HG03066 (cell line): ENCODE results near the gene RGS7BP.
"Not testable (repeated sequence)": the region's sequence is repeated elsewhere in the genome, so short reads cannot be mapped to it uniquely, and the experiment has no call there.

ENCODE experiments used
- ATAC-seq: cut with Tn5 transposase; IDR thresholded peaks from one replicate; pipeline ENCODE4 v1.9.1; 2021; ENCODE audit warnings: low read depth; ENCODE audit not compliant: unreplicated experiment

The RGS7BP gene

GRCh38 chr5:64557911-64558310, 52.1 kb downstream of the RGS7BP start:
- no peak for ATAC-seq

GRCh38 chr5:64558641-64559040, 52.8 kb downstream of the RGS7BP start:
- ATAC-seq = not testable (repeated sequence)

GRCh38 chr5:64566310-64566916, 60.6 kb downstream of the RGS7BP start:
- ATAC-seq = no peak

- ATAC-seq = no peak
Observed at GRCh38 chr5:64569858-64570257, 64.0 kb downstream of the RGS7BP start.

GRCh38 chr5:64570395-64570996, 64.7 kb downstream of the RGS7BP start:
- ATAC-seq = no peak

- no peak for ATAC-seq
Observed at GRCh38 chr5:64575561-64575960, 69.7 kb downstream of the RGS7BP start.

- ATAC-seq = no peak
Observed at GRCh38 chr5:64576250-64576649, 70.4 kb downstream of the RGS7BP start.

GRCh38 chr5:64585646-64586045, 79.8 kb downstream of the RGS7BP start:
- ATAC-seq = no peak

GRCh38 chr5:64587370-64587769, 81.6 kb downstream of the RGS7BP start:
- ATAC-seq = no peak

- ATAC-seq = no peak
Observed at GRCh38 chr5:64592730-64593341, 87.0 kb downstream of the RGS7BP start.

- no peak for ATAC-seq
Observed at GRCh38 chr5:64594025-64594424, 88.2 kb downstream of the RGS7BP start.

- ATAC-seq = no peak
Observed at GRCh38 chr5:64594601-64595000, 88.8 kb downstream of the RGS7BP start.

- ATAC-seq = no peak
Observed at GRCh38 chr5:64595031-64595855, 89.4 kb downstream of the RGS7BP start.

- ATAC-seq = no peak
Observed at GRCh38 chr5:64599226-64599625, 93.4 kb downstream of the RGS7BP start.

GRCh38 chr5:64603676-64604075, 97.9 kb downstream of the RGS7BP start:
- ATAC-seq = no peak

- ATAC-seq = no peak
Observed at GRCh38 chr5:64606926-64607325, 101.1 kb downstream of the RGS7BP start.

GRCh38 chr5:64612344-64612961, 106.6 kb downstream of the RGS7BP start:
- no peak for ATAC-seq

GRCh38 chr5:64615895-64616294, 110.1 kb downstream of the RGS7BP start:
- peak; percentile 56 for ATAC-seq

GRCh38 chr5:64619609-64620008, 113.8 kb downstream of the RGS7BP start:
- ATAC-seq = no peak

- ATAC-seq = no peak
Observed at GRCh38 chr5:64622991-64623390, 117.2 kb downstream of the RGS7BP start.

GRCh38 chr5:64625678-64626077, 119.9 kb downstream of the RGS7BP start:
- no peak for ATAC-seq
